Posterior cingulate gyrus (tissue), 11 donors: Measurements from ENCODE around the gene LAX1.
A peak's percentile ranks its signal among the peaks of the same experiment; 100 is the strongest.
"Not testable (repeated sequence)": the region's sequence is repeated elsewhere in the genome, so short reads cannot be mapped to it uniquely, and the experiment has no call there.

ENCODE experiments used
- DNase-seq, 10 donors: peaks; one replicate each; pipeline versions ENCODE4 v3.0.0 to v3.0.0-alpha.2; 2020 to 2021; ENCODE audit warnings: mixed read lengths in 3 of 10
- intact Hi-C: fragments of 100-400 bp; cut with DNase I; formaldehyde crosslinking; loops from one replicate; pipeline ENCODE4 v1.15.1; 2023

Gene LAX1

DNA sequence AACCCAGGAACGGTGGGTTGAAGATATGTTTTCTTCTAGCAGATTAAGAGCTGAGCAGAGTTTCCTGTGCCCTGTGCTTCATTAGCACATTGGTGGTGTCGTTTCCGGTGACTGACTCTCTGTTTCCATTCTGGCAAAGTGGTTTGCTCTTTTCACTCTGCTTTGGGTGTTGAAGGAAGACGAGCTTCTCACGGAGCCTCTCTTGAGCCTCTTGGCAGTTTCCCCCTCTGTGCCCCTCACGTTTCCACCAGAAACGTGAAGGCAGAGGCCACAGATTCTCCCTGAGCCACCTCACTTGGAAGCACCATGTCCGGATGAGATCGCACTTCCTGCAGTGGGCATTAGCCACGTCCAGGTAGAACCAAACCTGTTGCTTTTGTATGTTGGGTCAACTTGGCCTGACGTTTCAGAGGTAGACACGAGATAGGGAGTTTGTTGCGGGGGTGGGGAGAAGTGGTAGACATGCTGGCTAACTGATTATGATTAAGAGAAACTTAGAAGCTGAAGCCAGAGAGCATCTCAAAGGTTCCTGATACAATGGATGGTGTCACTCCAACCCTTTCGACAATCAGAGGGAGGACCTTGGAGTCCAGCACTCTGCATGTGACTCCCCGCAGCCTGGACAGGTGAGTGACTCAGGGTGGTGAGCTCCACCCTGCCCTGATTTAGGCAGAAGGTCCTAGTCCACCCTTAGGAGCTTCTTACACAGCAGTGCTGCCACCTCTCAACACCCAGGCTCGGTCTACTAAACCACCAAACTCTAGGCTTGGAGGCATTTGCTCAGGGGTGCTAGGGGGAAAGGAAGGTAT is at the start of gene LAX1:
Gene LAX1, plus strand, starts transcription at position 155 of the 809 bp plus-strand sequence. Its CDS starts 383 bp downstream, at position 538.
- intact Hi-C loops, result no loop called here
- peak in 1 of 10 donors; percentile 25 for DNase-seq

- no peak for DNase-seq
- intact Hi-C loops, result no loop called here
Measured at GRCh38 chr1:203717120-203717519, 47.9 kb upstream of the LAX1 start.

GRCh38 chr1:203720242-203720641 is 44.7 kb upstream of the LAX1 start:
- no peak for DNase-seq
- intact Hi-C loops, result no loop called here

DNA sequence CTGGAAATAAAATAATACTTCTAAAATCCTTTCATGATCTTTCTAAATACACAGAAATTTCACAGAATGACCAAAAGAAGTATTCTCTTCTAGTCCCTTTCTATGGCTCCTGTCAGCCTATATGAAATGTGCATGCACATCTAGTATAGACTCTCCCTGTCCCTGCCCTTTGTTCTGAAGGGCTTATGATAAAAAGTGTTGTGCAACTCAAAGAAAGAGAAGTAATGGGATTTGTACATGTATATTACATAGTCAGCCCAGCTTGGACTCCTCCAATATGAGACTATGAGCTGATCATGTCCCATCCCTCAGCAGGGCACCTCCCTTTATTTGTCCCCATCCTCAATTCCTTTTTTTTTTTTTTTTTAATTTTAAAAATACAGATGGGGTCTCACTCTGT is 42.1 kb upstream of the LAX1 start:
- no peak for DNase-seq
- intact Hi-C loops, result no loop called here

DNA sequence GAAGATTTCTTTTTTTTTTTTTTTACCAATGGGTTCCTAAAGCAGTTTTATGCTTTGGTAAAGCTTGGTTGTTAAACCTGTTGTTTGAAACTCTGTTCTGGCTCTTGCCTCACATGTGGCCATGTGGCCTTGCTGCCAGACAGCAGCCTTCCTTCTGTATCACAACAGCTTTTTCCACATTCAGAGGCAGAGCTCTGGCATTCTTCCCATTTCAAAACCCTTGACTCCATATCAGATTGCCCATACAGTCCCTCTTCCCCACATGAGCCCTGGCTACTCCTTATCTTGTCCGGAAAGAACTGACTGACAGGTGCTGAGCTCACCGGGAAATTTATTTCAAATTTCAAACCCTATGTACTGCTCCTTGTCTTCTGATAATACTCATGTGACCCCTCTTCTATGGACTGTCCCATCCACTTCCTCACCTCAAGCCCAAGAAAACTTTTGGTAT is 38.5 kb upstream of the LAX1 start:
- intact Hi-C loops, result no loop called here
- DNase-seq, result no peak

- no peak for DNase-seq
- intact Hi-C loops, result no loop called here
Measured at GRCh38 chr1:203733009-203733863, 31.7 kb upstream of the LAX1 start.

DNA sequence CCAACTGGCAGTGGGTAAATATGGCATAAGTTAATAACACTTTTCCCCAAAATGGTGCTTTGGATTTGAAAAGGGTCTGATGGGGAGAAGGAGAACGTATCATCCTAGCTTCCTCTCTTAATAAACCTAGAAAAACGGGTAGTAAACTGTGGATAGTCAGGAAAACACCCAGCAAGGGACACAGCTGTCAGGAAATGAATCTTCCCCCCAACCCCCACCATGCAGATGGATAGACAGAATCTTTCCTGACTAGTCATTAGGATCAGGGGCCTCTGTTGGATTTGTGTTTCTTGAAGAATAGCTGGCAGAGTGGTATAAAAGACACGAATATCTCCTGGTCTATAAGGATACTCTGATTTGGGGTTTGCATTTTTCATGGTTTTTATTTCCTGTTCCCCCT is 22.5 kb upstream of the LAX1 start:
- intact Hi-C loops, result no loop called here
- DNase-seq, result no peak

GRCh38 chr1:203743091-203743571 is 21.9 kb upstream of the LAX1 start:
- intact Hi-C loops, result no loop called here
- peak in 1 of 10 donors; percentile 28 for DNase-seq

DNA sequence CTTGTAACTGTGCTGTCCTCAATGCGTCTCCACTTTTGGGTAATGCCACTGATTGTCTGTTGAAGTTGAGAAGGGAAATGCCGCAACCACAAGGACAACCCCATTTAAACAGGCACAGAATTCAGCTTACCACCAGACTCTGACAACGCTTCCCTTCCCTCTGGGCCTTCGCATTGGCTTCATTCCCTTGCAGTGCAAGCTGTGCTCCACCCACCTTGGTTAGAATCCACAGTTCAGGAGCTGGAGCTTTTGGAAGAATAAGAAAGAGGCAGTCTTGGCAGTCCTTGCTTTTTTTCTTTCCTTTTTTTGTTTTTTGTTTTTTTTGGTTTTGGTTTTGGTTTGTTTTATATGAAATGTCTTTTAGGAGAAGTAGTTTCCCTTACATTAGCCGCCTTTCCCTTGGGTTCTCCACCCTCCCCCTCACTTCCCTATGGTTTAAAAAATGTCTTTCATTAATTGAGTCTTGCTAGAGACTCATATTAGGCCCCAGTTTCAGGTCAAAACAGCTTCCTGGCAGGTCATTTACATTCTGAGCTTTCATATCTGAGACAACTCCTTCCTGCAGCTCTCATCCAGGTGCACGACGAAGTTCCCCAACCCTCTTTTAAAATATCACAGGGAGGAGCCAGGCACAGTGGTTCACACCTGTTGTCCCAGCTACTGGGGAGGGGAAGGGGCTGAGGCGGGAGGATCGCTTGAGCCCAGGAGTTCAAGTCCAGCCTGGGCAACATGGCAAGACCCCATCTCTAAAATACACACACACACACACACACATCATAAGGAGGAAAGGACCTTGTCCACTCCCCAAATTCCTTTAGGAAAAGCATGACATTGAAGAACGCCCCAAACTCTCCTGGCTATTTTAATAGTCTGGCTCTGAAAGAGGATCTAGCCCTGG is 20.7 kb upstream of the LAX1 start:
- peak; percentile 17 to 91 (median 54) for DNase-seq
- intact Hi-C loops, result no loop called here

DNA sequence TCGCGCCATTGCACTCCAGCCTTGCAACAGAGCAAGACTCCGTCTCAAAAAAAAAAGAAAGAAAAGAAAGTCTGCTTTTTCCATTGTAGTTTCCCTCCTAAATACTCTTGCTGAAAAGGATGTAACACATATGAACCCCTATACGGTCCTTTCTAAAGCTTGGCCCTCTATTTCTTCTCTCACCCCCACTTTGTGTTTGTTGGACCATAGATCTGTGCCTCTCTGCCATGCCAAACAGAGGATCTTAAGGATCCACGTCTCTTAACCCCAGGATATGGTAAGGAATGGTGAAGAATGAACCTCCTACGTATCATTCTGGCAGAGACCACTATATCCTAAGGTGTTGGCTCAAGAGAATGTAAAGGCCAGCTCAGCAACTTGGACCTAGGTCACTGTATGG is 18.7 kb upstream of the LAX1 start:
- intact Hi-C loops, result no loop called here
- no peak for DNase-seq

- intact Hi-C loops, result no loop called here
- no peak for DNase-seq
Measured at GRCh38 chr1:203751051-203751450, 13.9 kb upstream of the LAX1 start.

- intact Hi-C loops, DNase-seq: not testable (repeated sequence)
Measured at GRCh38 chr1:203751618-203752361, 13.2 kb upstream of the LAX1 start.

DNA sequence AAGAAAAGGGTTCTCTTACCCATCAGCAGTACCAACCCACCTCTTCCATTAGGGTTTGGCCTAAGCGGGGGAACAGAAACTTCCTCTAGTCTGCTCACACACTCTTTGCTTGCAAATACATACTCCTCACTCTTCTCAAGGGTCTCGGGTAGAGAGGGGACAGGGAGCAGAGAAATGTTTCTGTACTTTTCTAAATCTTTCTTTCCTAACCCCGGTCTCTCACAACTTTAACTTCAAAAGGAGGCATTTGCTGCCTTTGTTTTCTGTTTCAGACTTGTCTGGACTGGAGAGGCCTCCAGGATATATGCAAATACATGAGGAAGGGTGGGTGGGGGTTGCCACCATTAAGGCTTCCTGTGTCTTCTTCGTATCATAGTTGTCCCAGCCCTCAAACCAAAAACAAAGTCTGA is 10.5 kb upstream of the LAX1 start:
- DNase-seq, result no peak
- intact Hi-C loops, result no loop called here

DNA sequence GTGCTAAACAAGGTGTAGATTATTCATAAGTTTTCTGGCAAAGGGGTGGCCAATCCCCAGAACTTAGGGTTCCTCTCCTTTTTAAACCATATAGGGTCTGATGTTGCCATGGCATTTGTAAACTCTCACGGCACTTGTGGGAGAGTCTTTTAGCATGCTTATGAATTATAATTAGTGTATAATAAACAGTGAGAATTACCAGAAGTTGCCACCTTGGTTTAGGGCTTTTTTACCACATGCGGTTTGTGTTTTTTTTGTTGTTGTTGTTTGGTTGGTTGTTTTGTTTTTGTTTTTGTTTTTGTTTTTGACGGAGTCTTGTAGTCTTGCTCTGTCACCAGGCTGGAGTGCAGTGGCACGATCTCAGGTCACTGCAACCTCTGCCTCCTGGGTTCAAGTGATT is 8.9 kb upstream of the LAX1 start:
- DNase-seq, result no peak
- intact Hi-C loops, result no loop called here

GRCh38 chr1:203758749-203759148 is 6.2 kb upstream of the LAX1 start:
- intact Hi-C loops, result not testable (repeated sequence)
- peak in 1 of 10 donors; percentile 1 for DNase-seq

GRCh38 chr1:203760506-203760905 is 4.5 kb upstream of the LAX1 start:
- DNase-seq, result peak in 1 of 10 donors; percentile 27
- intact Hi-C loops, result no loop called here

GRCh38 chr1:203761958-203762357 is 3.0 kb upstream of the LAX1 start:
- DNase-seq, intact Hi-C loops: not testable (repeated sequence)

GRCh38 chr1:203763505-203763904 is 1.5 kb upstream of the LAX1 start:
- peak in 1 of 10 donors; percentile 12 for DNase-seq
- intact Hi-C loops, result no loop called here
